PC-9 (cell line): ENCODE data around the gene CD276. TPM values are rescaled to one million over a fixed set of nuclear protein-coding genes. Genes with fewer than 3 reads are reported as not detected.

ENCODE experiments used
- BruUV-seq: library from RNA; stranded (reverse); fragments of 400-500 nt; replicated peaks from 2 replicates; lab custom pipeline; 2021; lab: Mats Ljungman, UMichigan
- CTCF ChIA-PET: fragments of 300-600 bp; sonication (Branson Sonifier 250); formaldehyde crosslinking; loops from one replicate; lab custom pipeline; 2022; ENCODE audit warnings: antibody characterized with exemption; lab: Charles Lee
- POLR2A ChIA-PET: fragments of 300-600 bp; sonication (Branson Sonifier 250); formaldehyde crosslinking; loops from one replicate; lab custom pipeline; 2022; ENCODE audit warnings: antibody characterized with exemption; ENCODE audit not compliant: unreplicated experiment; lab: Charles Lee
- DNase-seq, 2 experiments: peaks; one replicate each; pipeline versions ENCODE4 v3.0.0 to v3.0.0-alpha.2; 2015 to 2022; ENCODE audit warnings: mixed read lengths in 1 of 2
- H2AFZ ChIP-seq: fragments of 200-600 bp; sonication (generic); 2 replicates; pipeline ENCODE4 v1.8.1; 2017; ENCODE audit warnings: antibody characterized with exemption
- H3F3A ChIP-seq: fragments of 200-600 bp; sonication (generic); 2 replicates; pipeline ENCODE4 v1.8.1; 2017; ENCODE audit warnings: antibody characterized with exemption, mild to moderate bottlenecking, low read depth; ENCODE audit not compliant: insufficient read depth
- H3K27ac ChIP-seq: fragments of 200-600 bp; sonication (generic); 2 replicates; pipeline ENCODE4 v1.6.1; 2016; ENCODE audit warnings: mixed run types
- H3K27me3 ChIP-seq: fragments of 200-600 bp; sonication (generic); 2 replicates; pipeline ENCODE4 v1.6.1; 2016; ENCODE audit warnings: low read depth, mixed run types; ENCODE audit not compliant: insufficient read depth
- H3K36me3 ChIP-seq: fragments of 200-600 bp; sonication (generic); 2 replicates; pipeline ENCODE4 v1.6.1; 2016; ENCODE audit warnings: low read depth, mixed run types
- H3K4me1 ChIP-seq: fragments of 200-600 bp; sonication (generic); replicated peaks from 2 replicates; pipeline ENCODE4 v1.6.1; 2016; ENCODE audit warnings: mixed run types; ENCODE audit not compliant: insufficient read depth
- H3K4me2 ChIP-seq: fragments of 200-600 bp; sonication (generic); 2 replicates; pipeline ENCODE4 v1.6.1; 2017; ENCODE audit warnings: mixed run types
- H3K4me3 ChIP-seq: fragments of 200-600 bp; sonication (generic); 2 replicates; pipeline ENCODE4 v1.6.1; 2016; ENCODE audit warnings: mixed run types
- H3K79me2 ChIP-seq: fragments of 200-600 bp; sonication (generic); 2 replicates; pipeline ENCODE4 v1.6.1; 2017; ENCODE audit warnings: low read depth, mixed run types
- H3K9me2 ChIP-seq: fragments of 200-600 bp; sonication (generic); 2 replicates; pipeline ENCODE4 v1.8.1; 2017; ENCODE audit warnings: mild to moderate bottlenecking; ENCODE audit not compliant: insufficient read depth
- H3K9me3 ChIP-seq: fragments of 200-600 bp; sonication (generic); 2 replicates; pipeline ENCODE4 v1.8.1; 2016; ENCODE audit warnings: low read depth; ENCODE audit not compliant: insufficient read depth
- H4K20me1 ChIP-seq: fragments of 200-600 bp; sonication (generic); 2 replicates; pipeline ENCODE4 v1.8.1; 2017; ENCODE audit not compliant: insufficient read depth
- EZH2 ChIP-seq: fragments of 200-600 bp; sonication (generic); IDR thresholded peaks from 2 replicates; pipeline ENCODE4 v1.8.0; 2017; ENCODE audit warnings: antibody characterized with exemption, low read depth
- intact Hi-C: fragments of 100-400 bp; cut with micrococcal nuclease; formaldehyde crosslinking; loops from one replicate; pipeline ENCODE4 v1.10.0; 2022; ENCODE audit not compliant: unreplicated experiment
- total RNA-seq: library from RNA; stranded (reverse); gene quantifications from 2 replicates; pipeline ENCODE4 v1.2.3, GENCODE V29; 2021
- TF ChIP-seq, protein P1 (sequence below): fragments of 200-600 bp; sonication (generic); conservative IDR thresholded peaks from 2 replicates; pipeline ENCODE4 v1.6.1; 2017; ENCODE audit warnings: mixed run types, antibody characterized with exemption, mild to moderate bottlenecking, moderate library complexity

CD276 gene
- total RNA-seq, 1 experiment from 2014 or later, result 82.6 TPM

DNA sequence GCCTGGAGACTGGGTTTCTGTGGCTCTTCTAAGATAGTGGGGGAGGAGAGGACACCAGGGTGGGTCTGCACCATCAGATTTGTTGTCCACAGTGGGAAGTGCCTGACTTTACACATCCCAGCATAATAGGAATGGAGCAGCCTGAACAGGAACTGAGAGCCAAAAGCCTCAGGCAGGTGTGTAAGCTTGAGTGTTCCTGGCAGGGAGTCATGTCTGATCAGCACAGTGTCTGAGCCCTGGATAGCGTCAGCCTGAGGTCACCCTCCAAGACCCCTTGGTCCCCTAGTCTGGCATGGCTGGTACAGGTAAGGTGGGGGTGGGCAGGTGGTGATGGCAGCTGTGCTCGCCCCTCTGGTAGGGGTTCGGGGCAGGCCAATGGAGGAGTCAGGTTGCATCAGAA is 48.7 kb downstream of the CD276 start:
- H2AFZ ChIP-seq, result no peak overlapping the region
- ChIA-PET CTCF (no interaction called here), POLR2A (no interaction called here)
- H3K9me2 ChIP-seq, result no peaks in the 10 kb centered on the region
- no peaks in the 10 kb centered on the region for H3F3A ChIP-seq
- H4K20me1 ChIP-seq, result no peaks in the 10 kb centered on the region
- H3K36me3 ChIP-seq, result no peaks in the 10 kb centered on the region
- H3K4me3 ChIP-seq, result no peak overlapping the region
- no TSS peak for BruUV-seq
- H3K27me3 ChIP-seq, result peaks cover 3% of the 10 kb centered on the region; the same call in 1 of the 2 replicates
- no peaks in the 10 kb centered on the region for H3K9me3 ChIP-seq
- H3K4me1 ChIP-seq, result no peaks in the 10 kb centered on the region
- no peaks in the 10 kb centered on the region for H3K79me2 ChIP-seq
- DNase-seq, result no peak
- H3K27ac ChIP-seq, result no peak overlapping the region
- intact Hi-C loops, result no loop called here
- H3K4me2 ChIP-seq, result no peak overlapping the region
- TF ChIP-seq EZH2, result no peak
- TF ChIP-seq, protein P1, sequence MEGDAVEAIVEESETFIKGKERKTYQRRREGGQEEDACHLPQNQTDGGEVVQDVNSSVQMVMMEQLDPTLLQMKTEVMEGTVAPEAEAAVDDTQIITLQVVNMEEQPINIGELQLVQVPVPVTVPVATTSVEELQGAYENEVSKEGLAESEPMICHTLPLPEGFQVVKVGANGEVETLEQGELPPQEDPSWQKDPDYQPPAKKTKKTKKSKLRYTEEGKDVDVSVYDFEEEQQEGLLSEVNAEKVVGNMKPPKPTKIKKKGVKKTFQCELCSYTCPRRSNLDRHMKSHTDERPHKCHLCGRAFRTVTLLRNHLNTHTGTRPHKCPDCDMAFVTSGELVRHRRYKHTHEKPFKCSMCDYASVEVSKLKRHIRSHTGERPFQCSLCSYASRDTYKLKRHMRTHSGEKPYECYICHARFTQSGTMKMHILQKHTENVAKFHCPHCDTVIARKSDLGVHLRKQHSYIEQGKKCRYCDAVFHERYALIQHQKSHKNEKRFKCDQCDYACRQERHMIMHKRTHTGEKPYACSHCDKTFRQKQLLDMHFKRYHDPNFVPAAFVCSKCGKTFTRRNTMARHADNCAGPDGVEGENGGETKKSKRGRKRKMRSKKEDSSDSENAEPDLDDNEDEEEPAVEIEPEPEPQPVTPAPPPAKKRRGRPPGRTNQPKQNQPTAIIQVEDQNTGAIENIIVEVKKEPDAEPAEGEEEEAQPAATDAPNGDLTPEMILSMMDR, result no peak

DNA sequence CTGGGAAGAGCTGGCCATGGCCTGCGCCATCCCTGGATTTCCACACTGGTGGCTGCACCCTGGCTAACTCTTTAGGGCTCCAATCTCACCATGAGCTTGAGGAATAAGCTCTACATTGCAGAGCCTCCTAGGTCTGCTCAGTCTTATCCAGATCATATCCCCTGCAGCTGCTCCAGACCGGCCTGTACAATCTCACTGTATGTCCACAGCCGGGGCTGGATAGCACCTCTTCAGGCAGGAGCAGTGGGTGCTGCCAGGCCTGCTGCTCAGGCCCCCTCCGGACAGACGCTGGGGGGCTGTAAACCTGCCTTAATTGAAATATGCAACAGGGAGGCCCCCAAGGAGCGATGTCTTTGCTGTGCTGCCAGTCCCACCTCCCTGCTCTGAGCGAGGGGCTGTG is 53.4 kb downstream of the CD276 start:
- CTCF ChIA-PET, result no interaction called here
- no peak for DNase-seq
- no peak overlapping the region for H2AFZ ChIP-seq
- H4K20me1 ChIP-seq, result no peaks in the 10 kb centered on the region
- H3K27me3 ChIP-seq, result peaks cover 3% of the 10 kb centered on the region; the same call in 1 of the 2 replicates
- no peaks in the 10 kb centered on the region for H3K36me3 ChIP-seq
- H3F3A ChIP-seq, result no peaks in the 10 kb centered on the region
- no peaks in the 10 kb centered on the region for H3K9me2 ChIP-seq
- intact Hi-C loops, result no loop called here
- H3K4me3 ChIP-seq, result no peak overlapping the region
- no peak overlapping the region for H3K27ac ChIP-seq
- POLR2A ChIA-PET, result no interaction called here
- H3K9me3 ChIP-seq, result no peaks in the 10 kb centered on the region
- no TSS peak for BruUV-seq
- TF ChIP-seq, protein P1, result no peak
- TF ChIP-seq EZH2, result no peak
- no peaks in the 10 kb centered on the region for H3K79me2 ChIP-seq
- H3K4me1 ChIP-seq, result peaks cover 1% of the 10 kb centered on the region; the same call in 1 of the 2 replicates
- no peak overlapping the region for H3K4me2 ChIP-seq

DNA sequence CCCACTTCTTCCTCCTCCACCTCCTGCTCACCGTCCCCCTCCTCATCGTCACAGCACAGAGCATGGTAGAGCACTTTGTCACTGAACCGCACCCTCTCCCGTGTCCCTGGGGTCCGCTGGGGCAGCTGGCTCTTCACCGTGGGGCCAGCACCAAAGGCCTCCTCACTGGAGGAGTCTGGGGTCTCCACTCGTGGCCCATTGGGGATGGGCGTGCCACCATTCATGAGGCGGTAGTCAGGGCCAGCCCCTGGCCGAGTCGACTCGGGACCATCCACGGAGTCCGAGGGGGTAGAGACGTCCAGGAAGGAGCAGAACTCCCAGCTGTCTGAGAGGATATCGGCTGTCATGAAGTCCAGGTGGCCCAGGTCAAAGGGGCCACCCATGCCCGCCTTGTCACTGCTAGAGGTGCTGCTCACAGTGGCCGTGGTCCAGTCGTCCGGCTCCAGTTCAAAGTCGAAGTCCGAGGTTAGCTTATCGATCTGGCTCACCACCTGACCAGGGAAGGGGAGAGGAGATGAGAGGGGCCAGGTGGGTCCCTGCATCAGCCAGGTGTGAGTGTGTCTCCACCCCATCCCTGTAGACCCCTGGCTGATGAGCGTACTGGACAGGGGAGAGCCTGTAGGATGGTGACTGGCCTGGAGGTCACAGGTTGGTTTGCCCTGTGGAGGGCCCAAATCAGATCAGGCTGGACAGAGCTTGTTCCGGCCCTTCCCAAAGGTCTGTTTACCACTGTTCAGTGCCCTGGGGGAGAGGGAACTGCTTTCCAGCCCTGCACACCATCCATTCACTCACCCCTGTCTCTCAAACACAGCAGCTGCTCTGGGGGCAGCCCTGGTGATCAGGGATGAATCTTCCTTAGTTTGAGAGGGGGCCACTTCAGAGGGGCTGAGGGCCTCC is 56.2 kb downstream of the CD276 start:
- Histone ChIP-seq H3K4me1 (peaks cover 7% of the 10 kb centered on the region; the same call in 1 of the 2 replicates), H3K27ac (no peak overlapping the region), H3K36me3 (no peaks in the 10 kb centered on the region), H3K27me3 (0 out of 2 replicates have a peak, but pooled peaks cover 3% of the 10 kb centered on the region), H3K9me3 (no peaks in the 10 kb centered on the region), H4K20me1 (no peaks in the 10 kb centered on the region), H3K4me3 (no peak overlapping the region), H3K4me2 (no peak overlapping the region), H2AFZ (no peak overlapping the region), H3K9me2 (no peaks in the 10 kb centered on the region), H3K79me2 (no peaks in the 10 kb centered on the region), H3F3A (no peaks in the 10 kb centered on the region)
- POLR2A ChIA-PET, result interaction anchor here (0.6 kb wide), 2 partner anchors 180 to 188 kb away, joined by 4 to 7 read pairs; no protein-coding TSS in a partner anchor
- CTCF ChIA-PET, result no interaction called here
- no peak for DNase-seq
- no TSS peak for BruUV-seq
- no peak for TF ChIP-seq EZH2
- TF ChIP-seq, protein P1, result no peak
- intact Hi-C loops, result no loop called here
